Body of pancreas (tissue), 4 donors: ENCODE data around the gene IL1A. TPM values are rescaled to one million over a fixed set of nuclear protein-coding genes. Genes with fewer than 3 reads are reported as not detected.

Source experiments
- ATAC-seq: fragments of 150-250 bp; one replicate; pipeline ENCODE4 v1.9.1; 2016
- DNase-seq, 4 donors: peaks; one replicate each; pipeline ENCODE4 v3.0.0-alpha.2; 2019
- H3K27ac ChIP-seq, 4 donors: fragments of 200-600 bp; sonication (generic); 1 replicate in 3 of 4; 2 replicates in 1 of 4; pipeline versions ENCODE4 v1.5.1 to v1.6.1; 2016 to 2019; ENCODE audit warnings: mild to moderate bottlenecking in 1 of 4, mixed read lengths in 1 of 4, moderate library complexity in 1 of 4
- H3K27me3 ChIP-seq, 2 donors: fragments of 200-600 bp; sonication (generic); one replicate each; pipeline ENCODE4 v1.6.0; 2016; ENCODE audit warnings: mild to moderate bottlenecking in 1 of 2
- H3K36me3 ChIP-seq, 2 donors: fragments of 200-600 bp; sonication (generic); replicated peaks in 1 of 2; 2 replicates each; pipeline ENCODE4 v1.5.1; 2016; ENCODE audit warnings: low read depth in 2 of 2; ENCODE audit not compliant: insufficient read depth in 1 of 2
- H3K4me1 ChIP-seq: fragments of 200-600 bp; sonication (generic); one replicate; pipeline ENCODE4 v1.6.0; 2016
- H3K4me3 ChIP-seq, 2 donors: fragments of 200-600 bp; sonication (generic); 1 replicate in 1 of 2; 2 replicates in 1 of 2; pipeline ENCODE4 v1.5.1; 2016 to 2019
- H3K9me3 ChIP-seq, 3 donors: fragments of 200-600 bp; sonication (generic); 1 replicate in 2 of 3; 2 replicates in 1 of 3; pipeline ENCODE4 v1.5.1; 2016
- POLR2A ChIP-seq, 3 donors: fragments of 450-650 bp; IDR thresholded peaks; one replicate each; pipeline ENCODE4 v1.6.1; 2016; ENCODE audit warnings: antibody characterized with exemption in 3 of 3, mild to moderate bottlenecking in 2 of 3
- WGBS, 2 donors: methylation state at CpG; one replicate each; pipeline ENCODE4 v1.1.5; 2017; 5-methylcytosine and 5-hydroxymethylcytosine counted together
- intact Hi-C: fragments of 100-400 bp; cut with DNase I; formaldehyde crosslinking; loops from one replicate; pipeline ENCODE4 v1.15.1; 2023
- total RNA-seq, 2 donors: library from RNA; depleted of rRNA; stranded (reverse); fragments of >200 nt; gene quantifications; one replicate each; pipeline ENCODE4 v1.1.0, GENCODE V29; 2016
- TF ChIP-seq, protein P1 (sequence below), 7 experiments: fragments of 450-650 bp in 4 of 7; fragments of 200-600 bp in 3 of 7; sonication (generic) in 3 of 7; IDR thresholded peaks; one replicate each; pipeline ENCODE4 v1.5.1; 2016 to 2019; ENCODE audit warnings: antibody characterized with exemption in 7 of 7

IL1A gene
- total RNA-seq, 2 donors from 2014 or later, result not detected

DNA sequence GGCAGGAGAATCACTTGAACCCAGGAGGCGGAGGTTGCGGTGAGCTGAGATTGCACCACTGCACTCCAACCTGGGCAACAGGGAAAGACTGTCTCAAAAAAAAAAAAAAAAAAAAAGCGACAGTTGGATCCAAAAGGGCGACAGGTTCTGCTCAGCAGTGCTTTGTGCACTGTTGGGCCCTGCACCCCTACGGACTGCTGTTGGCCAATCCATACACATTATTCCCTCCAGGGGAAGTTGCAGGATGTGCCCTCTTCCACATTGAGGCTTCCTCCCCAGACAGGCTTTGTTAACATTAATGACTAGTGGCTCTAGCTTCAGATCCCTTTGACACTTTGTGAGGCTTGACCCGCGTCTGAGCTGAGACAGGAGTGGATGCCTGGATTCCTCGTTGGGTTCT lies 54.1 kb downstream of the IL1A start:
- ATAC-seq (no peak), DNase-seq (no peak)
- WGBS, 2 donors, result 75 to 76% methylated on average over 8 of the region's 8 CpGs
- no peak overlapping the region for H3K4me3 ChIP-seq
- no peak for TF ChIP-seq POLR2A (IDR thresholded peaks at IDR 0.05)
- TF ChIP-seq, protein P1, sequence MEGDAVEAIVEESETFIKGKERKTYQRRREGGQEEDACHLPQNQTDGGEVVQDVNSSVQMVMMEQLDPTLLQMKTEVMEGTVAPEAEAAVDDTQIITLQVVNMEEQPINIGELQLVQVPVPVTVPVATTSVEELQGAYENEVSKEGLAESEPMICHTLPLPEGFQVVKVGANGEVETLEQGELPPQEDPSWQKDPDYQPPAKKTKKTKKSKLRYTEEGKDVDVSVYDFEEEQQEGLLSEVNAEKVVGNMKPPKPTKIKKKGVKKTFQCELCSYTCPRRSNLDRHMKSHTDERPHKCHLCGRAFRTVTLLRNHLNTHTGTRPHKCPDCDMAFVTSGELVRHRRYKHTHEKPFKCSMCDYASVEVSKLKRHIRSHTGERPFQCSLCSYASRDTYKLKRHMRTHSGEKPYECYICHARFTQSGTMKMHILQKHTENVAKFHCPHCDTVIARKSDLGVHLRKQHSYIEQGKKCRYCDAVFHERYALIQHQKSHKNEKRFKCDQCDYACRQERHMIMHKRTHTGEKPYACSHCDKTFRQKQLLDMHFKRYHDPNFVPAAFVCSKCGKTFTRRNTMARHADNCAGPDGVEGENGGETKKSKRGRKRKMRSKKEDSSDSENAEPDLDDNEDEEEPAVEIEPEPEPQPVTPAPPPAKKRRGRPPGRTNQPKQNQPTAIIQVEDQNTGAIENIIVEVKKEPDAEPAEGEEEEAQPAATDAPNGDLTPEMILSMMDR (IDR thresholded peaks at IDR 0.05), result no peak
- no peaks in the 10 kb centered on the region for H3K27me3 ChIP-seq
- intact Hi-C loops, result no loop called here
- no peaks in the 10 kb centered on the region for H3K9me3 ChIP-seq
- H3K4me1 ChIP-seq, result no peaks in the 10 kb centered on the region
- H3K27ac ChIP-seq, result no peak overlapping the region
- H3K36me3 ChIP-seq, result no peaks in the 10 kb centered on the region

DNA sequence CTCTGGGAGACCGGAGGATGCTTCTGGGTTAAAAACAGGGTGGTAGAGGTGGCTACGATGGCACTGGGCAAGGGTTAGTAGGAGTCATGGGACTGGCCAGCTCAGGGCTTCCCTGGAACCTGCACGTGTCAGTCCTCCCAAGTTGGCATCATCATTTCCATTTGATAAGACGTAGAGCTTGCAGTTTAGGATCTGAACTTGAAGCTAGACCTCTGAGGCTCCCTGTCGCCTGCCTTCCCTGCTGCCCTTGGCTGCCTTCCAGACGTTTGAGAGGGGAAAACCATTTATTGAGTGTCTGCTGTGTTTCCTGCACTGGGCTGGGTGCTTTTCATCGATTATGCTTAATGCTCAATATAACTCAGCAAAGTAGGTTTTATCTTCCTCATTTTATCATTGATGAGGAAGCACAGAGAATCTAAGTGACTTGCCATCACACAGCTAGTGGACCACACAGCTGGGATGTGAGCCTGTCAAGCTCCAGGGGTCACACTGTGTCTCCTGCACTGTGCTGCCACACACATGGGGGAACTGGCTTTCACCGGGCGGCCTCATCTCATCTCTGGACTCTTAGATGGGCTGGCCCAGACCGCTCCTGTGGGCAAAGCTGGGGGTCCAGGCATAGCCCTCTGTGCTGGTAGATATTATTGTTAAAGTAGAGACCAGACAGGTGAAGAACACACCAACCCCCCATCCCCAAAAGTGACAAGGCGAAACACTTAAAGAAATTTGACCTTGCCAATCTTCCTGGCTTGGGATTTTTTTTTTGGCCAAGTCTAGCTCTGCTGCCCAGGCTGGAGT lies 55.7 kb downstream of the IL1A start:
- DNase-seq (no peak), ATAC-seq (no peak)
- Histone ChIP-seq H3K9me3 (no peaks in the 10 kb centered on the region), H3K36me3 (no peaks in the 10 kb centered on the region), H3K4me3 (no peak overlapping the region), H3K4me1 (no peaks in the 10 kb centered on the region), H3K27me3 (no peaks in the 10 kb centered on the region), H3K27ac (no peak overlapping the region)
- intact Hi-C loops, result loop anchor here (10.0 kb wide), 1 partner anchor 104 kb away; no protein-coding TSS in a partner anchor
- 33 to 37% methylated on average over 9 to 11 of the region's 11 CpGs for WGBS, 2 donors
- no peak for TF ChIP-seq POLR2A (IDR thresholded peaks at IDR 0.05)
- TF ChIP-seq, protein P1 (IDR thresholded peaks at IDR 0.05), result no peak

DNA sequence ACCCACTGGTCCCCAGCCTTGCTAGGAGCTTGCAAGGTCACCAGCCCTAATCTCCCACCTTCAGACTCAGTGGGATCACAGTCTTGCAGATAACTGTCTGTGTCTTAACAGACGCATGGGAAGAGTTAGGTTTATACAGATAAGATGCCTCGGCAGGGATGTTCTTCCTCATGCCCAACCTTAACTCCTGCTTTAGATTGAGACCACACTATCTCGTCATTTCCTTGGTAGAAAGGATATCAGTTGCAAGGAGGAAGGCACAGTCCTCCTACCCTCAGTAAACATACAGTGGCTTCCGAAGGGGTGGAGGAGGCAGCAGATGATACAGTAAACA lies 56.3 kb downstream of the IL1A start:
- intact Hi-C loops, result loop anchor here (10.0 kb wide), 1 partner anchor 103 kb away; no protein-coding TSS in a partner anchor
- WGBS, 2 donors, result 50% methylated on average over 4 of the region's 4 CpGs
- no peak overlapping the region for H3K27ac ChIP-seq
- ATAC-seq, result no peak
- H3K4me3 ChIP-seq, result no peak overlapping the region
- TF ChIP-seq, protein P1 (IDR thresholded peaks at IDR 0.05), result no peak
- no peak for TF ChIP-seq POLR2A (IDR thresholded peaks at IDR 0.05)
- DNase-seq, result no peak
- no peaks in the 10 kb centered on the region for H3K9me3 ChIP-seq
- H3K36me3 ChIP-seq, result no peaks in the 10 kb centered on the region
- H3K27me3 ChIP-seq, result no peaks in the 10 kb centered on the region
- no peaks in the 10 kb centered on the region for H3K4me1 ChIP-seq

DNA sequence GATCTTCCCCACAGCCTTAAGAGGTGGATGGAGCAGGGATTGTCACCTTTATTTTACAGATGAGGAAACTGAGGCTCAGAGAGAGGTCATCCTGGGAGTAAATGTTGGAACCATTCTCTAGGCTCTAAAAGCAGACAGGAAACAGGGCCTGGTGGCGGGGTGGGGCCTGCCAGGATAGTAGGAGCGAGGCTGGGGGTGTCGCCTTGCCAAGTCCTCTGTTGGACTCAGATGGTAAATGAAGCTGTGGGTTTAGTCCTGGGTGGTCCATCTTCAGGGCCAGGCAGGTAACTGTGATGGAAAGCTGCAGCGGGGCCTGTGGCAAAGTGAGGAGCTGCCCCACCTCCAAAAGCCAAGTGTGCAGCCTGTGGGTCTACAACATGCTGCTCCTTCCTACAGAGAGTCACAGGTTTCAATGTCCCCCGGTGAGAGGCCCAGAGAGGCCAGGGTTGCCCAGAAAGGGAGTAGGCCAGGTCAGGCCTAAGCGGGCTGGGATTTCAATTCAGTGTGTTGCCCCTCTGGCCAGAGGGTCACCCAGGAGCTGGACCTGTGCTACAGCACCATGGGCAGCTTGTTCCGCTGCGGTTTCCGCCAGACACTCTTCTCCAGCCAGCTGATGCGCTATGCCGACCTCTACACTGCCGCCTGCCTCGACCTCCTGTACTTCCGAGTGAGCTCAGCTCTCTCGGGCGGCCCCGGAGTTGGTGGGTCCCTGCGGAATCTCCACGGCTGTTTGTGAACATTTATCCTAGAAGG lies 56.8 kb downstream of the IL1A start:
- Histone ChIP-seq H3K36me3 (no peaks in the 10 kb centered on the region), H3K9me3 (no peaks in the 10 kb centered on the region), H3K4me3 (no peak overlapping the region), H3K27me3 (no peaks in the 10 kb centered on the region), H3K27ac (no peak overlapping the region), H3K4me1 (no peaks in the 10 kb centered on the region)
- WGBS, 2 donors, result 74 to 78% methylated on average over 16 to 19 of the region's 19 CpGs
- DNase-seq (no peak), ATAC-seq (no peak)
- TF ChIP-seq POLR2A (IDR thresholded peaks at IDR 0.05), result no peak
- TF ChIP-seq, protein P1 (IDR thresholded peaks at IDR 0.05), result no peak
- intact Hi-C loops, result loop anchor here (10.0 kb wide), 1 partner anchor 103 kb away; no protein-coding TSS in a partner anchor
